ENCODE measurements around the gene EXOSC5. TPM values are rescaled to one million over a fixed set of nuclear protein-coding genes. Genes with fewer than 3 reads are reported as not detected.
A peak's percentile ranks its signal among the peaks of the same experiment; 100 is the strongest.

EXOSC5 gene
- total and polyA plus RNA-seq, 9 of the 15 experiments (the other 6 are each of a cell fraction or from before 2014, with no cell fraction given): 10.9 to 75.5 (median 37.8) TPM

DNA sequence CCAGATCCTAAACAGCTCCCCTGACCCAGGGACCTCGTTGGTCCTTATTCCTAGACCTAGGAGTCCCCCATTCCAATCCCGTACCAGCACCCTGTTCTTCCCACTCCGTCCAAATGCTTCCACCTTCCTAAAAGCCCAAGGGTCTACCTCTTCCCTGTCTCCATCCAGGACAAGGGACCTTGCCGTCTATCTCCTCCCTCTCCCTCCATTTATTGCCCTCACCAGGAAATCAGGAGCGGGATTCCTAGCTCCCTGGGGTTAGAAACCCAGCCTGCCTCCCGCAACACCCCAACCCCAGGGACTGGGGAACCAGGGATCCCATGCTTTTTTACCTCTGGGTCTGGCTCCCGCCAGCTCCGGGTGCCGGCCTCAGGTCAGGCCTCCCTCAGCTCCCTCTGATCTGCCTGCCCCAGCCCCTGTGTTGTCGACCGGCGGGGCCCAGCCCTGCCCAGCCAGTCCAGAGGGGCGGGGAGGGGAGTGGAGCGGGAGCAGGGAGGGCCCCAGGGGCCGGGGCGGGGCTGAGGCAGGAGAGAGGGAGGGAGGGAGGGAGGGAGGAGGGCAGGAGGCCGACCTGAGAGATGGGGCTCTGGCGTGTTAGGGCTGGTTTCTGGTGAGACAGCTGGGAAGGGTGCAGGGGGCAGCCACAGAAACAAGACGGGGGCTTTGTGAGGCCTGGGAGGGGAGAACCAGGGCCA lies 29.9 kb upstream of the EXOSC5 start, which contains the start of gene B3GNT8 (continued):
- TF ChIP-seq, protein P1, sequence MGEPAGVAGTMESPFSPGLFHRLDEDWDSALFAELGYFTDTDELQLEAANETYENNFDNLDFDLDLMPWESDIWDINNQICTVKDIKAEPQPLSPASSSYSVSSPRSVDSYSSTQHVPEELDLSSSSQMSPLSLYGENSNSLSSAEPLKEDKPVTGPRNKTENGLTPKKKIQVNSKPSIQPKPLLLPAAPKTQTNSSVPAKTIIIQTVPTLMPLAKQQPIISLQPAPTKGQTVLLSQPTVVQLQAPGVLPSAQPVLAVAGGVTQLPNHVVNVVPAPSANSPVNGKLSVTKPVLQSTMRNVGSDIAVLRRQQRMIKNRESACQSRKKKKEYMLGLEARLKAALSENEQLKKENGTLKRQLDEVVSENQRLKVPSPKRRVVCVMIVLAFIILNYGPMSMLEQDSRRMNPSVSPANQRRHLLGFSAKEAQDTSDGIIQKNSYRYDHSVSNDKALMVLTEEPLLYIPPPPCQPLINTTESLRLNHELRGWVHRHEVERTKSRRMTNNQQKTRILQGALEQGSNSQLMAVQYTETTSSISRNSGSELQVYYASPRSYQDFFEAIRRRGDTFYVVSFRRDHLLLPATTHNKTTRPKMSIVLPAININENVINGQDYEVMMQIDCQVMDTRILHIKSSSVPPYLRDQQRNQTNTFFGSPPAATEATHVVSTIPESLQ (CRISPR knock-in tag; IDR thresholded peaks at IDR 0.05): no peak
- TF ChIP-seq FOXJ2 (tag; IDR thresholded peaks at IDR 0.05): no peak
- no peak for TF ChIP-seq HDAC1 (IDR thresholded peaks at IDR 0.05)
- no peak for TF ChIP-seq HNRNPK (IDR thresholded peaks at IDR 0.05; ENCODE audit: low read depth, low read length, poor library complexity, severe bottlenecking)
- TF ChIP-seq, protein P2, sequence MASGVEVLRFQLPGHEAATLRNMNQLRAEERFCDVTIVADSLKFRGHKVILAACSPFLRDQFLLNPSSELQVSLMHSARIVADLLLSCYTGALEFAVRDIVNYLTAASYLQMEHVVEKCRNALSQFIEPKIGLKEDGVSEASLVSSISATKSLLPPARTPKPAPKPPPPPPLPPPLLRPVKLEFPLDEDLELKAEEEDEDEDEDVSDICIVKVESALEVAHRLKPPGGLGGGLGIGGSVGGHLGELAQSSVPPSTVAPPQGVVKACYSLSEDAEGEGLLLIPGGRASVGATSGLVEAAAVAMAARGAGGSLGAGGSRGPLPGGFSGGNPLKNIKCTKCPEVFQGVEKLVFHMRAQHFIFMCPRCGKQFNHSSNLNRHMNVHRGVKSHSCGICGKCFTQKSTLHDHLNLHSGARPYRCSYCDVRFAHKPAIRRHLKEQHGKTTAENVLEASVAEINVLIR (CRISPR knock-in tag; IDR thresholded peaks at IDR 0.05): no peak
- no peak for TF ChIP-seq ETV1 (tag; conservative IDR thresholded peaks at IDR 0.05; ENCODE audit: low read depth)
- TF ChIP-seq, protein P3, sequence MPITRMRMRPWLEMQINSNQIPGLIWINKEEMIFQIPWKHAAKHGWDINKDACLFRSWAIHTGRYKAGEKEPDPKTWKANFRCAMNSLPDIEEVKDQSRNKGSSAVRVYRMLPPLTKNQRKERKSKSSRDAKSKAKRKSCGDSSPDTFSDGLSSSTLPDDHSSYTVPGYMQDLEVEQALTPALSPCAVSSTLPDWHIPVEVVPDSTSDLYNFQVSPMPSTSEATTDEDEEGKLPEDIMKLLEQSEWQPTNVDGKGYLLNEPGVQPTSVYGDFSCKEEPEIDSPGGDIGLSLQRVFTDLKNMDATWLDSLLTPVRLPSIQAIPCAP (CRISPR knock-in tag; IDR thresholded peaks at IDR 0.05; ENCODE audit: borderline replicate concordance): no peak
- no peak for TF ChIP-seq XRCC3 (IDR thresholded peaks at IDR 0.05)
- TF ChIP-seq, protein P4, sequence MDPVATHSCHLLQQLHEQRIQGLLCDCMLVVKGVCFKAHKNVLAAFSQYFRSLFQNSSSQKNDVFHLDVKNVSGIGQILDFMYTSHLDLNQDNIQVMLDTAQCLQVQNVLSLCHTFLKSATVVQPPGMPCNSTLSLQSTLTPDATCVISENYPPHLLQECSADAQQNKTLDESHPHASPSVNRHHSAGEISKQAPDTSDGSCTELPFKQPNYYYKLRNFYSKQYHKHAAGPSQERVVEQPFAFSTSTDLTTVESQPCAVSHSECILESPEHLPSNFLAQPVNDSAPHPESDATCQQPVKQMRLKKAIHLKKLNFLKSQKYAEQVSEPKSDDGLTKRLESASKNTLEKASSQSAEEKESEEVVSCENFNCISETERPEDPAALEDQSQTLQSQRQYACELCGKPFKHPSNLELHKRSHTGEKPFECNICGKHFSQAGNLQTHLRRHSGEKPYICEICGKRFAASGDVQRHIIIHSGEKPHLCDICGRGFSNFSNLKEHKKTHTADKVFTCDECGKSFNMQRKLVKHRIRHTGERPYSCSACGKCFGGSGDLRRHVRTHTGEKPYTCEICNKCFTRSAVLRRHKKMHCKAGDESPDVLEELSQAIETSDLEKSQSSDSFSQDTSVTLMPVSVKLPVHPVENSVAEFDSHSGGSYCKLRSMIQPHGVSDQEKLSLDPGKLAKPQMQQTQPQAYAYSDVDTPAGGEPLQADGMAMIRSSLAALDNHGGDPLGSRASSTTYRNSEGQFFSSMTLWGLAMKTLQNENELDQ (CRISPR knock-in tag; IDR thresholded peaks at IDR 0.05; ENCODE audit: borderline replicate concordance): no peak
- TF ChIP-seq ZNF668 (CRISPR knock-in tag; IDR thresholded peaks at IDR 0.05): no peak
- TF ChIP-seq TCF7 (IDR thresholded peaks at IDR 0.05; ENCODE audit: borderline replicate concordance): no peak
- TF ChIP-seq TRIM28 (IDR thresholded peaks at IDR 0.05): no peak
- TF ChIP-seq SAFB (IDR thresholded peaks at IDR 0.05; ENCODE audit: borderline replicate concordance, low read depth, low read length): no peak
- TF ChIP-seq, protein P5, sequence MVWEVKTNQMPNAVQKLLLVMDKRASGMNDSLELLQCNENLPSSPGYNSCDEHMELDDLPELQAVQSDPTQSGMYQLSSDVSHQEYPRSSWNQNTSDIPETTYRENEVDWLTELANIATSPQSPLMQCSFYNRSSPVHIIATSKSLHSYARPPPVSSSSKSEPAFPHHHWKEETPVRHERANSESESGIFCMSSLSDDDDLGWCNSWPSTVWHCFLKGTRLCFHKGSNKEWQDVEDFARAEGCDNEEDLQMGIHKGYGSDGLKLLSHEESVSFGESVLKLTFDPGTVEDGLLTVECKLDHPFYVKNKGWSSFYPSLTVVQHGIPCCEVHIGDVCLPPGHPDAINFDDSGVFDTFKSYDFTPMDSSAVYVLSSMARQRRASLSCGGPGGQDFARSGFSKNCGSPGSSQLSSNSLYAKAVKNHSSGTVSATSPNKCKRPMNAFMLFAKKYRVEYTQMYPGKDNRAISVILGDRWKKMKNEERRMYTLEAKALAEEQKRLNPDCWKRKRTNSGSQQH (CRISPR knock-in tag; IDR thresholded peaks at IDR 0.05): no peak
- TF ChIP-seq ZNF140 (CRISPR knock-in tag; IDR thresholded peaks at IDR 0.05): no peak
- no peak for TF ChIP-seq SOX6 (IDR thresholded peaks at IDR 0.05)
- TF ChIP-seq ZNF696 (CRISPR knock-in tag; conservative IDR thresholded peaks at IDR 0.05): no peak
- TF ChIP-seq, protein P6, sequence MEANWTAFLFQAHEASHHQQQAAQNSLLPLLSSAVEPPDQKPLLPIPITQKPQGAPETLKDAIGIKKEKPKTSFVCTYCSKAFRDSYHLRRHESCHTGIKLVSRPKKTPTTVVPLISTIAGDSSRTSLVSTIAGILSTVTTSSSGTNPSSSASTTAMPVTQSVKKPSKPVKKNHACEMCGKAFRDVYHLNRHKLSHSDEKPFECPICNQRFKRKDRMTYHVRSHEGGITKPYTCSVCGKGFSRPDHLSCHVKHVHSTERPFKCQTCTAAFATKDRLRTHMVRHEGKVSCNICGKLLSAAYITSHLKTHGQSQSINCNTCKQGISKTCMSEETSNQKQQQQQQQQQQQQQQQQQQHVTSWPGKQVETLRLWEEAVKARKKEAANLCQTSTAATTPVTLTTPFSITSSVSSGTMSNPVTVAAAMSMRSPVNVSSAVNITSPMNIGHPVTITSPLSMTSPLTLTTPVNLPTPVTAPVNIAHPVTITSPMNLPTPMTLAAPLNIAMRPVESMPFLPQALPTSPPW (CRISPR knock-in tag; IDR thresholded peaks at IDR 0.05): peak; percentile 94
